OCI-LY1 (cell line): ENCODE results near the gene ITFG1.

Experiments used
- H2AFZ ChIP-seq: fragments of 200-600 bp; sonication (generic), shearing (Covaris generic); 2 replicates; pipeline ENCODE4 v1.6.0; 2014; ENCODE audit warnings: antibody characterized with exemption, mild to moderate bottlenecking, low read length
- H3F3A ChIP-seq: fragments of 200-600 bp; sonication (generic), shearing (Covaris generic); 2 replicates; pipeline ENCODE4 v1.6.0; 2014; ENCODE audit warnings: mild to moderate bottlenecking, antibody characterized with exemption, low read length, moderate library complexity; ENCODE audit not compliant: insufficient read depth
- H3K27ac ChIP-seq: fragments of 200-600 bp; sonication (generic); 2 replicates; pipeline ENCODE4 v1.5.1; 2014; ENCODE audit warnings: low read length, mixed run types, mild to moderate bottlenecking, low read depth; ENCODE audit not compliant: poor library complexity, severe bottlenecking
- H3K27me3 ChIP-seq: fragments of 200-600 bp; sonication (generic); 2 replicates; pipeline ENCODE4 v1.6.0; 2014; ENCODE audit warnings: antibody characterized with exemption, mild to moderate bottlenecking, low read length, moderate library complexity; ENCODE audit not compliant: insufficient read depth
- H3K36me3 ChIP-seq: fragments of 200-600 bp; sonication (generic); 2 replicates; pipeline ENCODE4 v1.6.1; 2014; ENCODE audit warnings: mild to moderate bottlenecking, antibody characterized with exemption, low read length, moderate library complexity, mixed read lengths; ENCODE audit not compliant: insufficient read depth
- H3K4me1 ChIP-seq: fragments of 200-600 bp; sonication (generic); 2 replicates; pipeline ENCODE4 v1.5.1; 2014; ENCODE audit warnings: mild to moderate bottlenecking, low read length, moderate library complexity; ENCODE audit not compliant: insufficient read depth, severe bottlenecking
- H3K4me2 ChIP-seq: fragments of 200-600 bp; sonication (generic), shearing (Covaris generic); 2 replicates; pipeline ENCODE4 v1.6.1; 2014; ENCODE audit warnings: low read length
- H3K4me3 ChIP-seq: fragments of 200-600 bp; sonication (generic); 2 replicates; pipeline ENCODE4 v1.5.1; 2014; ENCODE audit warnings: low read length, low read depth, mild to moderate bottlenecking, mixed read lengths; ENCODE audit not compliant: poor library complexity, severe bottlenecking
- H3K79me2 ChIP-seq: fragments of 200-600 bp; shearing (Covaris generic); 2 replicates; pipeline ENCODE4 v1.6.1; 2016; ENCODE audit warnings: mixed run types, low read length, mixed read lengths; ENCODE audit not compliant: insufficient read depth
- H3K9ac ChIP-seq: fragments of 200-600 bp; sonication (generic), shearing (Covaris generic); 2 replicates; pipeline ENCODE4 v1.6.1; 2014; ENCODE audit warnings: mild to moderate bottlenecking, low read length, mixed read lengths
- H3K9me2 ChIP-seq: fragments of 200-600 bp; sonication (generic), shearing (Covaris generic); 2 replicates; pipeline ENCODE4 v1.6.1; 2014; ENCODE audit warnings: low read depth, mild to moderate bottlenecking, low read length, mixed read lengths
- H3K9me3 ChIP-seq: fragments of 200-600 bp; shearing (Covaris generic); 2 replicates; pipeline ENCODE4 v1.6.1; 2014; ENCODE audit warnings: low read length, mixed read lengths
- H4K20me1 ChIP-seq: fragments of 200-600 bp; sonication (generic), shearing (Covaris generic); 2 replicates; pipeline ENCODE4 v1.6.0; 2016; ENCODE audit warnings: mild to moderate bottlenecking, low read length; ENCODE audit not compliant: insufficient read depth
- CTCF ChIP-seq: fragments of 200-600 bp; sonication (generic), shearing (Covaris generic); IDR thresholded peaks from 2 replicates; pipeline ENCODE4 v1.5.1; 2017; ENCODE audit warnings: mild to moderate bottlenecking, antibody characterized with exemption, low read length, moderate library complexity, mixed read lengths
- EZH2 ChIP-seq: fragments of 200-600 bp; sonication (generic), shearing (Covaris generic); IDR thresholded peaks from 2 replicates; pipeline ENCODE4 v1.8.0; 2017; ENCODE audit warnings: borderline replicate concordance, mixed run types, mild to moderate bottlenecking, antibody characterized with exemption, low read length, moderate library complexity, mixed read lengths

ITFG1 gene

DNA sequence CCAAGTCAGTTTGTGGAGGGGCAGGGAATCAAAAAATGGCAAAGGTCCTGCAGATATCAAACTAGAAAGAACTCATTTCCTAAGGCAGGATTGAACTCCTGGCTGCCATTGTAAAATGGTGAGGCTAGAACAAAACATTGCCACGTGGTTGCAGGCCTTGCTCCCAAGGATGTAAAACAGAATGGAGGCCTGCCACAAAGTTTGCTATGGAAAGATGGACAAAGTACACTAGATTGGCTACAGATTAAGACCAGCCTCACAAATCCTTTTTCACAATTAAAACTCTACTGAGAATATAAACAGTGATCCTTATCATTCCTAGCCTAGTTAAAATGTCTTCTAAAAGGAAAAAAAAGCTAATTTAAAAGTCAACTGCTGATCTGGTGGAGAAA, 31.2 kb upstream of the ITFG1 start:
- Histone ChIP-seq H3K4me1 (peaks cover 62% of the 10 kb centered on the region), H3K9me2 (no peaks in the 10 kb centered on the region), H3K9ac (peak overlapping the region; percentile 66), H3K27ac (peak overlapping the region; percentile 97), H3K4me3 (peak overlapping the region; percentile 53), H3K4me2 (peak overlapping the region; percentile 80), H3K79me2 (peaks cover 9% of the 10 kb centered on the region), H3K9me3 (no peaks in the 10 kb centered on the region), H3K36me3 (peaks cover 14% of the 10 kb centered on the region; the same call in 1 of the 2 replicates), H2AFZ (no peak overlapping the region), H3K27me3 (no peaks in the 10 kb centered on the region), H3F3A (peaks cover 10% of the 10 kb centered on the region; the same call in 1 of the 2 replicates), H4K20me1 (no peaks in the 10 kb centered on the region)
- TF ChIP-seq EZH2 (no peak), CTCF (no peak)

- Histone ChIP-seq H3K27ac (peak overlapping the region; percentile 97), H3K36me3 (peaks cover 14% of the 10 kb centered on the region; the same call in 1 of the 2 replicates), H3K4me3 (no peak overlapping the region), H3F3A (peaks cover 10% of the 10 kb centered on the region; the same call in 1 of the 2 replicates), H2AFZ (no peak overlapping the region), H3K4me1 (peaks cover 50% of the 10 kb centered on the region), H3K79me2 (peaks cover 9% of the 10 kb centered on the region), H3K9me2 (no peaks in the 10 kb centered on the region), H4K20me1 (no peaks in the 10 kb centered on the region), H3K9ac (no peak overlapping the region), H3K27me3 (no peaks in the 10 kb centered on the region), H3K9me3 (no peaks in the 10 kb centered on the region), H3K4me2 (no peak overlapping the region)
- TF ChIP-seq EZH2 = no peak
- no peak for TF ChIP-seq CTCF
These were observed 29.6 kb upstream of the ITFG1 start for GRCh38 chr16:47490471-47490870.

- Histone ChIP-seq H3K9me3 (no peaks in the 10 kb centered on the region), H3K4me3 (no peak overlapping the region), H3K4me2 (no peak overlapping the region), H3K36me3 (peaks cover 14% of the 10 kb centered on the region; the same call in 1 of the 2 replicates), H3K9me2 (no peaks in the 10 kb centered on the region), H4K20me1 (no peaks in the 10 kb centered on the region), H3K79me2 (no peaks in the 10 kb centered on the region), H3K9ac (no peak overlapping the region), H3F3A (peaks cover 1% of the 10 kb centered on the region; the same call in 1 of the 2 replicates), H3K27me3 (no peaks in the 10 kb centered on the region), H3K4me1 (peaks cover 27% of the 10 kb centered on the region), H3K27ac (no peak overlapping the region), H2AFZ (no peak overlapping the region)
- TF ChIP-seq EZH2 = no peak
- no peak for TF ChIP-seq CTCF
These were observed 27.2 kb upstream of the ITFG1 start for GRCh38 chr16:47488051-47488450.
